Mucosa of rectum (tissue), 2 donors: ENCODE data around the gene MYD88.

Experiments used
- H3K27ac ChIP-seq, 2 donors: one replicate each; pipeline ENCODE4 v1.7.0; 2013; ENCODE audit warnings: inconsistent platforms in 2 of 2, low read depth in 2 of 2, low read length in 2 of 2
- H3K27me3 ChIP-seq, 2 donors: one replicate each; pipeline ENCODE4 v1.7.0; 2013; ENCODE audit warnings: low read length in 2 of 2; ENCODE audit not compliant: control insufficient read depth in 2 of 2, insufficient read depth in 2 of 2
- H3K36me3 ChIP-seq, 2 donors: one replicate each; pipeline ENCODE4 v1.7.0; 2013; ENCODE audit warnings: low read length in 2 of 2; ENCODE audit not compliant: control insufficient read depth in 2 of 2, insufficient read depth in 2 of 2
- H3K4me1 ChIP-seq, 2 donors: one replicate each; pipeline ENCODE4 v1.7.0; 2013; ENCODE audit warnings: low read length in 2 of 2, mild to moderate bottlenecking in 1 of 2; ENCODE audit not compliant: control insufficient read depth in 2 of 2, insufficient read depth in 2 of 2
- H3K4me3 ChIP-seq, 2 donors: one replicate each; pipeline ENCODE4 v1.7.0; 2013; ENCODE audit warnings: low read length in 2 of 2
- H3K9ac ChIP-seq, 2 donors: one replicate each; pipeline ENCODE4 v1.7.0; 2013; ENCODE audit warnings: low read length in 2 of 2, low read depth in 1 of 2, mild to moderate bottlenecking in 1 of 2
- H3K9me3 ChIP-seq, 2 donors: one replicate each; pipeline ENCODE4 v1.7.0; 2013; ENCODE audit warnings: low read length in 2 of 2; ENCODE audit not compliant: control insufficient read depth in 2 of 2
- donor health status: healthy.
- donor health status: Normal muscosa, but diverticular disease.

Gene MYD88

DNA sequence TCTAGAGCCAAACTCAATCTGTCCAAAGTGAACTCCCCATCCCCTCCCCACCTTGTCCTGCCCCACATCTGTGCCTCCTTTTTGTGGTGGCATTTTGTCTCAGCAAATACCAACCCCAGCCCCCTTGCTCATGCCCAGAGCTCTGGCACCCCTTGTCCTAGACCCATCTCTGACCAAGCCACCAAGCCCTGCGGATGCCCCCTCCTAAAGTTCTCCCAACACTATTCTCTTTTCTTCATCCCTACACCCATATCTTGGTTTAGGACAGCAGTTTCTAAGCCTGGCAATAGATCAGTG, 19.3 kb upstream of the MYD88 start:
- H3K27me3 ChIP-seq, result no peaks in the 10 kb centered on the region
- H3K4me3 ChIP-seq, result no peak overlapping the region
- no peak overlapping the region for H3K9ac ChIP-seq
- peaks cover 0 to 7% of the 10 kb centered on the region in 2 donors for H3K4me1 ChIP-seq
- no peak overlapping the region for H3K27ac ChIP-seq
- H3K36me3 ChIP-seq, result peaks cover 33 to 41% of the 10 kb centered on the region in 2 donors
- H3K9me3 ChIP-seq, result no peaks in the 10 kb centered on the region

DNA sequence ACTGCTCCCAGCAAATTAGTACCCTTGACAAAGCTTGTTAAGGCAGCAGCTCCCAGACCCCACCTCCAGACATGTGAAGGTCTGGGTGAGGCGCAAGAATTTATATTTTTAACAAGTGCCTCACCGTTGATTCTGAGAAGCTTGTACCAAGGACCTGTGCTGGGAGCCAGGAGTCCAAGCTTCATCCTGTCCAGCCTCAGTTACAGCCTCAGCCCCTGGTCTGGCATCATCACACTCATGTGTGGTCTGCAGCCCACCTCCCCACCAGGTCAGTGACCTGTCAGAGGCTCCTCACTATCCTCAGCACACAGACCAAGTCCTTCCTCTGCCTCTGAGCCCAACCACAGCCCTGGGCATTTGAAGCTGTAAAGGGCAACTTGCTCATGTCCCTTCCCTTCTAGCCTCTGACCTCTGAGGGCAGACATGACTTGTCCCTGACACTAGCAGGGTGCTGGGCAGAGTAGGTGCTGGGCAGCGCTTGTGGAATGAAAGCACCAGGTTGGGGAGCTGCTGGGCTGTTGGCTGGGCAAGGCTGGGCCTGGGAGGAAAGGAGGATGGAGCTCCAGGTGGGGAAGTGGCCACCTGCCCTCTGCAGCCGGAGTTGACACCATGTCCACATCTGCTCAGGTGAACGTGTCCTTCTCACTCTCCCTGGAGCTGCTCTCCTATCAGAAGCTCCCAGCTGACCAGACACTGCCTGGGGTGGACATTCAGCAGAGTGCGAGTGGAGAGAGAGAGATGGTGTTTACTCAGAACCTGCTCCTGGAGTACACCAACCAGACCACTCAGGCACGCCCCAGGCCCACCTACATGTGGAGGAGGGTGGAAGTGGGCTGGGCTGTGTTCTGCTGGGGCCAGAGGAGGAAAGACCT, 18.4 kb upstream of the MYD88 start:
- Histone ChIP-seq H3K9ac (no peak overlapping the region), H3K9me3 (no peaks in the 10 kb centered on the region), H3K27me3 (no peaks in the 10 kb centered on the region), H3K4me3 (no peak overlapping the region), H3K4me1 (peaks cover 0 to 7% of the 10 kb centered on the region in 2 donors), H3K36me3 (peaks cover 36 to 49% of the 10 kb centered on the region in 2 donors), H3K27ac (no peak overlapping the region)

DNA sequence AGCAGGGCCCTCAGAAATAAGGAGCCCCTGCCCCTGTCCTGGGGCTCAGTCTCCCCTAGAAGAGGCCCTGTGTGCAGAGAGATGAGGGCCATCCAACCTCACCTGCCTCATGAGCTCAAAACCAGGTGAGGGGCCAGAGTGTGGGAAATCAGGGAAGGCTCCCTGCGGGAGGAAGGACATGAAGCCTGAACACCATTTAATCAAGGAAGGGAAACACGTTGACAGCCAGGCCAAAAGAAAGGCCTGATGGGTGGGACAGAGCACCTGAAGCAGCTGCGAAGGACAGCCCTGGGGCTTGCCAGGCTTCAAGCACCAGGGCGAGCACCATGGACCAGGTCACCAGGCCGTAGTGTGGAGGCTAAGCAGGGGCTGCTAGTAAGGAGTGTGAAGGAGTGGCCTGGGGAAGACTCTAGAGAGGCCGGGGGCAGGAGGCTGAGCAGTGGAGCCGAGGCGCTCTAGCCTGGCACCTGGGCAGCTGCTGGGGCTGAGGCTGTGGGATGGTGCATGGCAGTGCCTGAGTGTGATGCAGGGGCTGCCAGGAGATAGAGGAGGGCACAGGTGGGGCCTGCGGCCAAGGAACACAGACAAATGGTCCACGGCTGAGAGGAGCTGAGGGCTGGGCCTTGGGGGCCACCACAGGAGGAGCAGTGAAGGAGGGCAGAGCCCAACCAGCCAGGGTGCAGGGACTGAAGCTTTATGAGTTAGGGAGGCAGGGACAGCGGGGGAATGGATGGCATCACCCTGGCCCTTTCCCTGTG, 17.6 kb upstream of the MYD88 start:
- Histone ChIP-seq H3K4me1 (peaks cover 0 to 7% of the 10 kb centered on the region in 2 donors), H3K27ac (no peak overlapping the region), H3K36me3 (peaks cover 44 to 57% of the 10 kb centered on the region in 2 donors), H3K9ac (no peak overlapping the region), H3K4me3 (no peak overlapping the region), H3K27me3 (no peaks in the 10 kb centered on the region), H3K9me3 (no peaks in the 10 kb centered on the region)

DNA sequence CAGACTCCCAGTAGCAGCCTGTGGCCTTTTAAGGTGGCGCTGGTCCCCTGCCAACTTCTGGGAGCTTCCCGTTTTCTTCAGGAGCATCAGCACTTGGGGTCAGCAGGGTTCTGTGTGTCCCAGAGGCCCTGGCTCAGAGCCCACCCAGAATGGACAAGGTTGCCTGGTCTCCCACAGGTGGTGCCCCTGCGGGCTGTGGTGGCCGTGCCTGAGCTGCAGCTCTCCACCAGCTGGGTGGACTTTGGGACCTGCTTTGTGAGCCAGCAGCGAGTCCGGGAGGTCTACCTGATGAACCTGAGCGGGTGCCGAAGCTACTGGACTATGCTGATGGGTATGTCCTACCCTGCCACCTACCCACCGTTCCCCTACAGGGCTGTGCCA, 17.0 kb upstream of the MYD88 start:
- H3K4me3 ChIP-seq, result no peak overlapping the region

DNA sequence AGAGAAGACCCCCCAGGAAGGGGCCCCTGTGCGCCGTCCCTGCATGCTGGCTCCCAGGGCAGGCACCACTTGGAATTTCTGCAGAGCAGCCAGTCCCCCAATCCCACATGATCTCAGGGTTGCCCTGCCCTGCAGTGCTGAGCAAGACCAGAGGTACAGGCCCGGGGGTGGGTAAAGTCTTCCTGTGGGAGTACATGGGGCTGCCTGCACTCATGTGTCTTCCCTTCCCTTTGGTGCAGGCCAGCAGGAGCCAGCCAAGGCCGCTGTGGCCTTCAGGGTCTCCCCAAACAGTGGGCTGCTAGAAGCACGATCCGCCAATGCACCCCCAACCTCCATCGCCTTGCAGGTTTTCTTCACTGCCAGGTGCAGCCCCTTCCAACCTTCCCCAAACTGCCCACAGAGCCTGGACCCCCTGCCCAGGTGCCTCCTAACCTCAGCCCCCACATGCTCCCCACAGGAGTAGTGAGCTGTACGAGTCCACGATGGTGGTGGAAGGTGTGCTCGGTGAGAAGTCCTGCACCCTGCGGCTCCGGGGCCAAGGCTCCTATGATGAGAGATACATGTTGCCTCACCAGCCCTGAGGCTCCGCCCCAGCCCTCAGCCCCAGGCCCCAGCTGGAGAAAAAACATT, 16.5 kb upstream of the MYD88 start:
- Histone ChIP-seq H3K36me3 (peaks cover 54 to 67% of the 10 kb centered on the region in 2 donors), H3K9me3 (no peaks in the 10 kb centered on the region), H3K4me3 (no peak overlapping the region), H3K4me1 (peaks cover 0 to 1% of the 10 kb centered on the region in 2 donors), H3K27ac (no peak overlapping the region), H3K9ac (no peak overlapping the region), H3K27me3 (no peaks in the 10 kb centered on the region)

More for the DNA sequence above, 17.0 kb upstream of the MYD88 start:
- Histone ChIP-seq H3K36me3 (peaks cover 50 to 62% of the 10 kb centered on the region in 2 donors), H3K27ac (no peak overlapping the region), H3K27me3 (no peaks in the 10 kb centered on the region), H3K9ac (no peak overlapping the region), H3K4me1 (peaks cover 0 to 6% of the 10 kb centered on the region in 2 donors), H3K9me3 (no peaks in the 10 kb centered on the region)

DNA sequence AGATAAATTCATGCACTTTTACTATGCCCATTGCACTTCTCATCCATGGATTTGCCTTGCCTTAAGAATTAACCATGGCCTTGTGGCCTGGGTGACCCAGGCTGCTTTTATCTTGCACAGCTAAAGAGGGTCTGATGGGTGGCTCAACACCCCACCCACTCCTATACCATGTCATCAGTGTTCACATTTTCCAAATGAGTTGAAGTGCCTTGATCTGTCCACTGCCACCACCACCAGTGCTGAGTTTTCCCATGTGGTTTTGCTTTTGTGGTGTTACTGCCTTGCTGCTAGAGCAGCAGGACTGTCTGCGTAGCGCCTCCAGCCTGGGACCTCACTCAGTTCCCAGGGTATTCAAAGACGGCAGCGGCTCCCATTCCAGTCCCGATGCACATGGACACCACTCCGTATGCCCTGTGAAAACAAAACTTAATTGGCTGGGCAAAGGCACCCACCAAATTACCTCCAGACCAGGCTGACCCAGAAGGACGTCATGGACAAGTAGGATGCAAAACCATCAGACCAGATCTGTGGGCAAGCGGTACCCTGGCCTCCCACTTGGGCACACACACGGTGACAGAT, 15.7 kb upstream of the MYD88 start:
- no peaks in the 10 kb centered on the region for H3K4me1 ChIP-seq
- peaks cover 63 to 76% of the 10 kb centered on the region in 2 donors for H3K36me3 ChIP-seq

DNA sequence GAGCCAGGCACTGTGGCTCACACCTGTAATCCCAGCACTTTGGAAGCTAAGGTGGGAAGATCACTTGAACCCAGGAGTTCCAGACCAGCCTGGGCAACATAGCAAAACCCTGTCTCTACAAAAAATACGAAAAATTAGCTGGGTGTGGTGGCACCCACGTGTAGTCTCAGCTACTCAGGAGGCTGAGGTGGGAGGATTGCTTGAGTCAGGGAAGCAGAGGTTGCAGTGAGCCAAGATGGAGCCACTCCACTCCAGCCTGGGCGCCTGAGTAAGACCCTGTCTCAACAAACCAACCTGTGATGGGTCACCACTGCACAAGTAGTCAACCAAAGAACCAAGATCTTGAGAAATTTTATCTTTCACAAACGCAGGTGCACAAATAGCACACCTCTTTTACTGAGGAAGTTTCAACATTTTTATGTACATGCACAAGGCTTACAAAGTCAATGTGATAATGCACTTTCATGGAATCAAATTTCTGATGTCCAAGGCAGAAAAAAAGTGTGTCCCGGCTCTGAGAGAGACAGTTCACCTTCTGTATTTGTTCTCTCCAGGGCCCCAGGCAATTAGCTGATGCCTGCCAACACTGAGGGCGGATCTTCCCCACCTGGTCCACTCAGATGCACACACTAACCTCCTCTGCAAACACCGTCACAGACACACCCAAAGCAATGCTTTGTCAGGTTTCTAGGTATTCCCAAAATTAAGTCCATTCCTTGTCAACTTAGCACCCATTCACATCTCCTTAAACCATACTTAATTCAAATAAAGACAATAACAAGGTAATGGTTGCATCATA, 13.9 kb upstream of the MYD88 start:
- Histone ChIP-seq H3K27ac (no peak overlapping the region), H3K9me3 (no peaks in the 10 kb centered on the region), H3K36me3 (peaks cover 78 to 90% of the 10 kb centered on the region in 2 donors), H3K4me1 (no peaks in the 10 kb centered on the region), H3K4me3 (no peak overlapping the region), H3K27me3 (no peaks in the 10 kb centered on the region), H3K9ac (no peak overlapping the region)

More for the DNA sequence above, 15.7 kb upstream of the MYD88 start:
- no peaks in the 10 kb centered on the region for H3K9me3 ChIP-seq
- no peak overlapping the region for H3K9ac ChIP-seq
- no peak overlapping the region for H3K27ac ChIP-seq
- H3K4me3 ChIP-seq, result no peak overlapping the region
- H3K27me3 ChIP-seq, result no peaks in the 10 kb centered on the region

DNA sequence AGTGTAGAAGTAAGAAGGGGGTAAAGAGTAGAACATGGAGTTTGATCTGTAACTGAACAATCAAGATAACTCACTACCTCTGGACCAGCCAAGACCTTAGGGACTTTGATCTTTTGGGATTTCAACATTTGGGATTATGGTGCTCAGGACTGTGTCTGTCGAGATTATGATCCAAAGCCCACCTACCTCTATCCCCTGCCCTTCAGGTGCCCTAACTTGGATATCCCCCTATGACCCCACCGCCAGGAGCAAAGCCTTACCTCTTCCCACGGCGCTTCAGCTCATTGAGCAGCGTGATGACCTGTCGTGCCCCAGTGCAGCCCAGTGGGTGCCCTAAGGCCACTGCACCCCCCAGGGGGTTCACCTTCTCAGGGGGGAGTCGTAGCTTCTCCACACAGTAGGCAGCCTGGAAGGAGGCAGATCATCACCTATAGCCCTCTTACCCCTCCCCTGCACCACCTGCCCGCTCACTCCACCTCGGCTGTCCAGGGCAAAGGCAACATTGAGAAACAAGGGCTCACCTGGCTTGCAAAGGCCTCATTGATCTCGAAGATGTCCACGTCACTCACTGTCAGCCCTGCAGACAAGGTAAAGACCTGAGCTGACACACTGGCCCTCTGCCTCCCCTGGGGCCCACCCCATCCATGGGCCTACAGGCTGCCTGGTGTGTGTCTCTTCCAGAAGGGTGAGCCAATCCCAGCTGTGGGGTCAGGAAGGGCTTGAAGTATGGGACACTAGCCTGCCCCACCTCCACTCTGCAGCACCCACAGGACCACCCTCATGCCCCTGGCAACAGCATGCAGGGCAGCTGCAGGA, 12.9 kb upstream of the MYD88 start:
- Histone ChIP-seq H3K4me3 (no peak overlapping the region), H3K9me3 (no peaks in the 10 kb centered on the region), H3K27ac (no peak overlapping the region), H3K9ac (no peak overlapping the region), H3K4me1 (peaks cover 0 to under 1% of the 10 kb centered on the region in 2 donors), H3K36me3 (peaks cover 79 to 90% of the 10 kb centered on the region in 2 donors), H3K27me3 (no peaks in the 10 kb centered on the region)
